Fibroblast of lung (primary cell): Measurements from ENCODE around the gene FECH.

Experiments used
- CTCF ChIP-seq, 2 donors: IDR thresholded peaks in 1 of 2; conservative IDR thresholded peaks in 1 of 2; 1 replicate in 1 of 2; 2 replicates in 1 of 2; pipeline ENCODE4 v1.5.1; 2011 to 2012; ENCODE audit warnings: low read length in 2 of 2, control low read depth in 1 of 2, inconsistent platforms in 1 of 2, low read depth in 1 of 2, mild to moderate bottlenecking in 1 of 2
- EZH2 ChIP-seq: IDR thresholded peaks from 2 replicates; pipeline ENCODE4 v1.5.1; 2012; ENCODE audit warnings: low read length, control low read depth, mild to moderate bottlenecking; ENCODE audit errors: missing control alignments

DNA sequence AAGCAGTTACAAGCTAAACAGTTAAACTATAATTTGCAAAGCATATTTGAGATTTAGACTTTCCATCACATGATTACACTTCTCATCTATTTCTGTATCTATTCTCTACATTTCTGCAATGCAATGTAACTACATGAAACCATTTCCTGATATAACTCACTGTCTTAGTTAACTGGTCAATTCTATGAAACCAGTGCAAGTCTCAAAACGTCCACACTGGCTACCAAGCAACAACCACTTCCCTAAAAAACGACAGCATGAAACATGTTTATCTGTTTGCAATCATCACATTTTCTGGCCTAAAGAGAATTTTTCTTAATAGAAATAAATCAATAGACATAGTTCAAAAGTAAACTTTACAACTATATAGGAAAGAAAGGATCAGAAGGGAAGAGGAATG, 17.4 kb downstream of the FECH start:
- TF ChIP-seq CTCF (conservative IDR thresholded peaks at IDR 0.05 in 1 of 2, IDR thresholded peaks at IDR 0.05 in 1 of 2; ENCODE audit: low read depth in 1 of 2, low read length in 2 of 2) (no peak), EZH2 (no peak)
